OCI-LY1 (cell line): Measurements from ENCODE around the gene TTC19.

Experiments used
- CTCF ChIP-seq: fragments of 200-600 bp; sonication (generic), shearing (Covaris generic); IDR thresholded peaks from 2 replicates; pipeline ENCODE4 v1.5.1; 2017; ENCODE audit warnings: mild to moderate bottlenecking, antibody characterized with exemption, low read length, moderate library complexity, mixed read lengths
- EZH2 ChIP-seq: fragments of 200-600 bp; sonication (generic), shearing (Covaris generic); IDR thresholded peaks from 2 replicates; pipeline ENCODE4 v1.8.0; 2017; ENCODE audit warnings: borderline replicate concordance, mixed run types, mild to moderate bottlenecking, antibody characterized with exemption, low read length, moderate library complexity, mixed read lengths

- no peak for TF ChIP-seq CTCF
- TF ChIP-seq EZH2: no peak
Measured at GRCh38 chr17:15957608-15958307, 41.9 kb upstream of the TTC19 start.
